ENCODE results near the gene AMELX.

AMELX gene

GRCh38 chrX:11298600-11298999 is 5.4 kb downstream of the AMELX start:
- H3K4me3 ChIP-seq (ENCODE audit: low read length) = no peak overlapping the region
- no peak for DNase-seq (ENCODE audit: low read depth)
- no peak for TF ChIP-seq CTCF (conservative IDR thresholded peaks at IDR 0.05; ENCODE audit: low read depth, low read length)

- DNase-seq (ENCODE audit: low read depth) = no peak
- TF ChIP-seq CTCF (conservative IDR thresholded peaks at IDR 0.05; ENCODE audit: low read depth, low read length) = no peak
- no peak overlapping the region for H3K4me3 ChIP-seq (ENCODE audit: low read length)
These were observed 11.6 kb downstream of the AMELX start for GRCh38 chrX:11304829-11305228.

GRCh38 chrX:11305641-11306040 is 12.4 kb downstream of the AMELX start:
- no peak overlapping the region for H3K4me3 ChIP-seq (ENCODE audit: low read length)
- DNase-seq (ENCODE audit: low read depth) = no peak
- TF ChIP-seq CTCF (conservative IDR thresholded peaks at IDR 0.05; ENCODE audit: low read depth, low read length) = no peak

GRCh38 chrX:11309220-11309619 is 16.0 kb downstream of the AMELX start:
- H3K4me3 ChIP-seq (ENCODE audit: low read length) = no peak overlapping the region
- no peak for DNase-seq (ENCODE audit: low read depth)
- TF ChIP-seq CTCF (conservative IDR thresholded peaks at IDR 0.05; ENCODE audit: low read depth, low read length) = no peak

GRCh38 chrX:11311706-11312105 is 18.5 kb downstream of the AMELX start:
- H3K4me3 ChIP-seq (ENCODE audit: low read length) = no peak overlapping the region
- TF ChIP-seq CTCF (conservative IDR thresholded peaks at IDR 0.05; ENCODE audit: low read depth, low read length) = no peak
- no peak for DNase-seq (ENCODE audit: low read depth)

- H3K4me3 ChIP-seq (ENCODE audit: low read length) = no peak overlapping the region
- DNase-seq (ENCODE audit: low read depth) = no peak
- no peak for TF ChIP-seq CTCF (conservative IDR thresholded peaks at IDR 0.05; ENCODE audit: low read depth, low read length)
These were observed 26.8 kb downstream of the AMELX start for GRCh38 chrX:11319806-11320520.

GRCh38 chrX:11321986-11322385 is 28.8 kb downstream of the AMELX start:
- no peak overlapping the region for H3K4me3 ChIP-seq (ENCODE audit: low read length)
- DNase-seq (ENCODE audit: low read depth) = no peak
- TF ChIP-seq CTCF (conservative IDR thresholded peaks at IDR 0.05; ENCODE audit: low read depth, low read length) = no peak
